Lower leg skin (tissue), 3 donors: ENCODE data around the gene LPIN1.

Source experiments
- CTCF ChIP-seq, 3 donors: fragments of 450-650 bp; IDR thresholded peaks; one replicate each; pipeline ENCODE4 v1.5.1; 2016; ENCODE audit warnings: antibody characterized with exemption in 3 of 3, mild to moderate bottlenecking in 3 of 3, moderate library complexity in 2 of 3
- POLR2A ChIP-seq, 2 donors: fragments of 450-650 bp; IDR thresholded peaks; one replicate each; pipeline ENCODE4 v1.6.1; 2016 to 2017; ENCODE audit warnings: antibody characterized with exemption in 2 of 2, mild to moderate bottlenecking in 1 of 2, moderate library complexity in 1 of 2

GRCh38 chr2:11726384-11726783 is 20.0 kb upstream of the LPIN1 start:
- TF ChIP-seq CTCF (IDR thresholded peaks at IDR 0.05): no peak
- TF ChIP-seq POLR2A (IDR thresholded peaks at IDR 0.05): no peak
